GM12875 (cell line): Measurements from ENCODE around the gene ZNF787.

Source experiments
- H3K4me3 ChIP-seq: one replicate; pipeline ENCODE4 v1.5.1; 2011; ENCODE audit warnings: low read depth, low read length, control low read depth
- CTCF ChIP-seq: IDR thresholded peaks from 2 replicates; pipeline ENCODE4 v1.5.1; 2011; ENCODE audit warnings: low read depth, mild to moderate bottlenecking, control low read depth, inconsistent platforms, low read length, moderate library complexity, borderline replicate concordance; ENCODE audit not compliant: insufficient read depth

Gene ZNF787

DNA sequence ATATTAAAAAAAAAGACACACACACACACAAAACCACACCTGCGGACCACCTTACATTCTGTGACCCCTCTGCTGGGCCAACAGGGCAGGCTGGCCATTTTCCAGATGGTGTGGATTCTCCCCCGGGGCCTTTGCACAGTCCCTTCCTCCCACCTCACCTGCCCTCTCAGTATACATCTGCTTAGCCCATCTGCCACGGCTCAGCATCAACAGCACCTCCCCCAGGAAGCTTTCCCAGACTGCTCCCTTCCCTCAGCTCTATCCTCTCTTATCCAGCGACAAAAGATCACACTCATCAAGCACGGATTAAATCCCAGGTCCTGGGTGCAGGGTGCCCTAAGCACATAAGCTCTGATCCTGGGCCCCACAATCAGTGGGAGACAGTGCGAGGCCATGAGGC lies 4.5 kb downstream of the ZNF787 start:
- TF ChIP-seq CTCF: no peak

GRCh38 chr19:56115490-56115889 lies 5.6 kb downstream of the ZNF787 start:
- TF ChIP-seq CTCF: no peak
- H3K4me3 ChIP-seq: no peak overlapping the region

More for the DNA sequence above, 4.5 kb downstream of the ZNF787 start:
- no peak overlapping the region for H3K4me3 ChIP-seq

GRCh38 chr19:56114778-56115110 lies 6.4 kb downstream of the ZNF787 start:
- TF ChIP-seq CTCF: no peak
- H3K4me3 ChIP-seq: no peak overlapping the region

GRCh38 chr19:56114051-56114777 lies 6.9 kb downstream of the ZNF787 start:
- H3K4me3 ChIP-seq: no peak overlapping the region
- TF ChIP-seq CTCF: no peak

DNA sequence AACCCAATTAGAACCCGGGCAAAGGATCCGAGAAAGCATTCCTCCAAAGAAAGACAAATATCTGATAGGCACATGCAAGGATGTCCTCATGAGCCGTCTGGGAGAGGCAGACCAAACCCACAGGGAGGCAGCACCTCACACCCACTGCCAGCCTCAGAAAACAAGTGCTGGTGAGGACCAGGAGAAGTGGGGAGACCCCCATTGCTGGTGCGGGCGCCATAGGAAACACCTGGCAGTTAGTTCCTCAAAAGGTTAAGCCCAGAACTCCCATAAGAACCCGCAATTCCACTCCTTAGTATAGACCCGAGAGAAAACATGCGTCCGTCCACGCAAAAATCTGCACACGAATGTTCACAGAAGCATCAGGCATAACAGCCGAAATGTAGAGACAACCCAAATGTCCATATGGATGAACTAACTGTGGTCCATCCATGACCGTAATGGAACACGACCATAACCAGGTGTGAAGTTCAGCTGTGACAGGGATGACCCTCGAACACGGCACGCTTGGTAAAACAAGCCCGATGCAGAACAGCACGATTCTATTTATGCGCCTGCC lies 7.9 kb downstream of the ZNF787 start:
- no peak for TF ChIP-seq CTCF
- no peak overlapping the region for H3K4me3 ChIP-seq

- no peak for TF ChIP-seq CTCF
- H3K4me3 ChIP-seq: no peak overlapping the region
These were observed 8.8 kb downstream of the ZNF787 start for GRCh38 chr19:56112313-56112709.
